ENCODE measurements around the gene TTC32. TPM values are rescaled to one million over a fixed set of nuclear protein-coding genes. Genes with fewer than 3 reads are reported as not detected.

TTC32 gene
- total RNA-seq (1 to 10 TPM; 6.6 to 9.3 TPM), polyA plus RNA-seq (ENCODE audit: insufficient read length in 6 of 6) (10 to 100 TPM; 27.4 to 42.7 (median 34.1) TPM)
- long read RNA-seq, donor 1, transcript TTC32-204 (2 exons, 710 nt), result major isoform, 9 of 38 reads
- long read RNA-seq, donor 1, partial matches to known transcripts, result 28 of 38 reads
- long read RNA-seq, donor 1, other reads (novel, unspliced or antisense), result 0 of 38 reads
- long read RNA-seq, donor 2, transcript TTC32-201 (3 exons, 822 nt), result major isoform, 5 of 8 reads
- long read RNA-seq, donor 2, partial matches to known transcripts, result 0 of 8 reads
- long read RNA-seq, donor 2, other reads (novel, unspliced or antisense), result 0 of 8 reads
- long read RNA-seq, donor 3, transcript TTC32-204 (2 exons, 710 nt), result major isoform, 9 of 41 reads
- long read RNA-seq, donor 3, partial matches to known transcripts, result 22 of 41 reads
- long read RNA-seq, donor 3, other reads (novel, unspliced or antisense), result 7 of 41 reads
- long read RNA-seq, donor 4, partial matches to known transcripts, result 0 of 1 reads
- long read RNA-seq, donor 4, other reads (novel, unspliced or antisense), result 1 of 1 reads
- long read RNA-seq, donor 5, transcript TTC32-204 (2 exons, 710 nt), result major isoform, 5 of 21 reads
- long read RNA-seq, donor 5, partial matches to known transcripts, result 16 of 21 reads
- long read RNA-seq, donor 5, other reads (novel, unspliced or antisense), result 0 of 21 reads
- long read RNA-seq, donor 6, transcript TTC32-201 (3 exons, 822 nt), result minor isoform, 5 of 14 reads
- long read RNA-seq, donor 6, transcript TTC32-204 (2 exons, 710 nt), result major isoform, 9 of 14 reads
- long read RNA-seq, donor 6, partial matches to known transcripts, result 0 of 14 reads
- long read RNA-seq, donor 6, other reads (novel, unspliced or antisense), result 0 of 14 reads
- long read RNA-seq, donor 7, transcript TTC32-204 (2 exons, 710 nt), result major isoform, 5 of 50 reads
- long read RNA-seq, donor 7, partial matches to known transcripts, result 38 of 50 reads
- long read RNA-seq, donor 7, other reads (novel, unspliced or antisense), result 6 of 50 reads
- long read RNA-seq, donor 8, transcript TTC32-204 (2 exons, 710 nt), result major isoform, 7 of 24 reads
- long read RNA-seq, donor 8, partial matches to known transcripts, result 11 of 24 reads
- long read RNA-seq, donor 8, other reads (novel, unspliced or antisense), result 6 of 24 reads
- long read RNA-seq, donor 9, result 0 reads
- long read RNA-seq, donor 10, partial matches to known transcripts, result 0 of 1 reads
- long read RNA-seq, donor 10, other reads (novel, unspliced or antisense), result 1 of 1 reads
- long read RNA-seq, donor 11, transcript TTC32-201 (3 exons, 822 nt), result major isoform, 5 of 37 reads
- long read RNA-seq, donor 11, partial matches to known transcripts, result 28 of 37 reads
- long read RNA-seq, donor 11, other reads (novel, unspliced or antisense), result 0 of 37 reads
- long read RNA-seq, donor 12, transcript TTC32-204 (2 exons, 710 nt), result major isoform, 6 of 21 reads
- long read RNA-seq, donor 12, partial matches to known transcripts, result 14 of 21 reads
- long read RNA-seq, donor 12, other reads (novel, unspliced or antisense), result 0 of 21 reads

DNA sequence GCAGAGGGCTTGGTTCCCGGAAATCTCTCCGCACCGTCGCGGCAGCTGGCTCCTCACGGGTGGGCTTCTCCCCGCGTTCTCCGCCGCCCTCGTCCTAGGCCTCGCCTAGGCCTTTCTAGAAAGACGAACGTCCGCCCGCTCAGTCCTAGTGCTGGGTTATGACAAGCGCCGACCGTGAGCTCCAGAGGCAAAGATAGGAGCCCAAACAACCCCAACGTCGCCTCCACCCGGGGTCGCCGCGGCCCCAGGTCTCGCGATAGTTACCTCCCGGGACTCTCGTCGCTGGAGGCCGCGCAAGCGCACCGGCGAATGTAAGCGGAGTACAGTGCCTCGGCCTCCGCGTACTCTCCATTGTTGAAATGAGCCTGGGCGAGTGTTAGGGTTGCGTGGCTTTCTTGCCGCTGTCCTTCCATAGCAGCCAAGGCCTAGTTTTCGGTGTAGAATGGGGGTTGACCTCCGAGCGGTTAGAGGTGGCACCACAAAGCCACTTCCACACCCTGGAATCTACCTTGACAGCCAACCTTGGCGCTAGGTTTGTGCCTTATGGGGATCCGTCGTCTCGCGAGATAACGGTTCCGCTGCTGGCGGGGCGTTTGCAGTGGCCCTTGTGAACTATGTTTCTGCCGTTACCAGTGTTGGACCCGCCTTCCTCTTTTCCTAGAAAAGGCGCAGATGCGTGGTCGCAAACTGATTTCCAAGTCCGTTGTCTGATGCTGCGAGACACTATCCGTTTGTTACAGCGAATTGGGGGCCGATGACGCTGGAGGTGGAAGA is at the start of gene TTC32:
Gene TTC32 (minus strand): TSS at position 542 of the 774 bp plus-strand sequence. CDS start 129 bp downstream, at position 413.
- intact Hi-C loops (cut with DNase I), result no loop called here
- peak; percentile 95 for ATAC-seq
- Histone ChIP-seq H3K9me3 (no peaks in the 10 kb centered on the region), H3K27ac (peak within 1 kb of the TSS; percentile 94 to 98), H3K36me3 (no peaks in the 10 kb centered on the region), H3K27me3 (no peaks in the 10 kb centered on the region), H3K4me1 (peaks cover 22 to 40% of the 10 kb centered on the region in 2 donors), H3K4me3 (peak within 1 kb of the TSS; percentile 60 to 71)
- peak; percentile 94 to 99 (median 96) for DNase-seq
- TF ChIP-seq, protein P1, sequence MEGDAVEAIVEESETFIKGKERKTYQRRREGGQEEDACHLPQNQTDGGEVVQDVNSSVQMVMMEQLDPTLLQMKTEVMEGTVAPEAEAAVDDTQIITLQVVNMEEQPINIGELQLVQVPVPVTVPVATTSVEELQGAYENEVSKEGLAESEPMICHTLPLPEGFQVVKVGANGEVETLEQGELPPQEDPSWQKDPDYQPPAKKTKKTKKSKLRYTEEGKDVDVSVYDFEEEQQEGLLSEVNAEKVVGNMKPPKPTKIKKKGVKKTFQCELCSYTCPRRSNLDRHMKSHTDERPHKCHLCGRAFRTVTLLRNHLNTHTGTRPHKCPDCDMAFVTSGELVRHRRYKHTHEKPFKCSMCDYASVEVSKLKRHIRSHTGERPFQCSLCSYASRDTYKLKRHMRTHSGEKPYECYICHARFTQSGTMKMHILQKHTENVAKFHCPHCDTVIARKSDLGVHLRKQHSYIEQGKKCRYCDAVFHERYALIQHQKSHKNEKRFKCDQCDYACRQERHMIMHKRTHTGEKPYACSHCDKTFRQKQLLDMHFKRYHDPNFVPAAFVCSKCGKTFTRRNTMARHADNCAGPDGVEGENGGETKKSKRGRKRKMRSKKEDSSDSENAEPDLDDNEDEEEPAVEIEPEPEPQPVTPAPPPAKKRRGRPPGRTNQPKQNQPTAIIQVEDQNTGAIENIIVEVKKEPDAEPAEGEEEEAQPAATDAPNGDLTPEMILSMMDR (IDR thresholded peaks at IDR 0.05), result no peak

DNA sequence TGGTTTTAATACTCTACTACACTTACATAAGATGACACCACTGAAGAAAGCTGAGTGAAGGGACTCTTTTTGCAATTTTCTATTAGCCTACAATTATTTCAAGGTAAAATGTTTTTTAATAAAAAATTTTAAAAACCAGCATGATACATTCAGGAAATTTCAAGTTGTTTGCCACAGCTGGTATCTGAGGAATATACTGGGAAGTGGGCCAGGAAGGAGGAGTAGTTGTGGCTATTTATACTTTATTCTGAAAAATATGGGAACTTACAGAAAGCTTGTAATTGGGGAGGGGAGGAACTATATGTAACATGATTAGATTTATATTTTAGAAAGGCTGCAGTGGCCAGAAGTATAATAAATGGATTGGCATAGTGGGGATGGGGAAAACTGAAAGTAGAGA is 47.3 kb upstream of the TTC32 start:
- no peak for ATAC-seq
- TF ChIP-seq, protein P1 (IDR thresholded peaks at IDR 0.05), result no peak
- peak in 1 of 4 donors; percentile 41 for DNase-seq
- H3K36me3 ChIP-seq, result no peaks in the 10 kb centered on the region
- intact Hi-C loops (cut with DNase I), result no loop called here
- no peaks in the 10 kb centered on the region for H3K4me1 ChIP-seq
- no peaks in the 10 kb centered on the region for H3K27me3 ChIP-seq
- no peak overlapping the region for H3K27ac ChIP-seq
- H3K9me3 ChIP-seq, result no peaks in the 10 kb centered on the region
- no peak overlapping the region for H3K4me3 ChIP-seq

DNA sequence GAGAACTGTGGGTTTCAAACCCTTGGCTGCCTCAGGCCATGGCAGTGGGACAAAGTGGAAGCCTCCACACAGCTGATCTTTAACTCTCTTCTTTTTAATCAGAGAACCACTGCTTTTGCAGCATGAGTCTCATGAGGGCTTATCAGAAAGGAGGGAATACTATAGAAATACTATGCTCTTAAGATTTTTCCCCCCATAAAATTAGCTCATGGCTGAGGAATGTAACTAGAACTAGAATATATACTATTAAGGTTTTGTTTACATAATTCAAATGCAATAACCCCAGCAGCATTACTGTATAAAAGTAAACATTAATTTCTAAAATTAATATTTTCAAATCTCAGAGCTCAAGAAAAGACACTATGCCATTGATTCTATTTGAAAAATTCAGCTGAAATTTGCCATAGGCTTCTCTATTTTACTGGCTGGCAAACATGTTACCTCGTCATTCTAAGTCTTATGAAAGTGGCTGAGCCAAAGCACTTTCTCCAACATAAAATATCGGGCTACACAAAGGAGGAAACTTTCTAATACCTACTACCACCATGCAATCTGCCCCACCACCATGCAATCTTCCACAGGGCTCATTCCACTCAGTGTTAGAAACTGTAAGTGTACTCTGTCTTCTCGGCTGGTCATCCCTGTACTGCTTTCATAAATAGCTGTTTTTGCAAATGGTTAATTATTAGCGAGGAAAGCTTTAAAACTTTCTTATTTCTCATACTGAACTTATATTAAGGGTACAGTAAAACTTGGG is 45.6 kb upstream of the TTC32 start:
- H3K4me1 ChIP-seq, result no peaks in the 10 kb centered on the region
- intact Hi-C loops (cut with DNase I), result no loop called here
- H3K9me3 ChIP-seq, result no peaks in the 10 kb centered on the region
- H3K4me3 ChIP-seq, result no peak overlapping the region
- H3K27ac ChIP-seq, result no peak overlapping the region
- ATAC-seq (no peak), DNase-seq (no peak)
- no peaks in the 10 kb centered on the region for H3K27me3 ChIP-seq
- no peaks in the 10 kb centered on the region for H3K36me3 ChIP-seq
- TF ChIP-seq, protein P1 (IDR thresholded peaks at IDR 0.05), result no peak

All from left lung (tissue), 14 donors.